Measurements from ENCODE around the gene WDR62.

WDR62 gene

GRCh38 chr19:36081894-36082293, 27.2 kb downstream of the WDR62 start:
- DNase-seq = no peak

- DNase-seq = no peak
Observed at GRCh38 chr19:36082916-36083315, 28.2 kb downstream of the WDR62 start.

DNA sequence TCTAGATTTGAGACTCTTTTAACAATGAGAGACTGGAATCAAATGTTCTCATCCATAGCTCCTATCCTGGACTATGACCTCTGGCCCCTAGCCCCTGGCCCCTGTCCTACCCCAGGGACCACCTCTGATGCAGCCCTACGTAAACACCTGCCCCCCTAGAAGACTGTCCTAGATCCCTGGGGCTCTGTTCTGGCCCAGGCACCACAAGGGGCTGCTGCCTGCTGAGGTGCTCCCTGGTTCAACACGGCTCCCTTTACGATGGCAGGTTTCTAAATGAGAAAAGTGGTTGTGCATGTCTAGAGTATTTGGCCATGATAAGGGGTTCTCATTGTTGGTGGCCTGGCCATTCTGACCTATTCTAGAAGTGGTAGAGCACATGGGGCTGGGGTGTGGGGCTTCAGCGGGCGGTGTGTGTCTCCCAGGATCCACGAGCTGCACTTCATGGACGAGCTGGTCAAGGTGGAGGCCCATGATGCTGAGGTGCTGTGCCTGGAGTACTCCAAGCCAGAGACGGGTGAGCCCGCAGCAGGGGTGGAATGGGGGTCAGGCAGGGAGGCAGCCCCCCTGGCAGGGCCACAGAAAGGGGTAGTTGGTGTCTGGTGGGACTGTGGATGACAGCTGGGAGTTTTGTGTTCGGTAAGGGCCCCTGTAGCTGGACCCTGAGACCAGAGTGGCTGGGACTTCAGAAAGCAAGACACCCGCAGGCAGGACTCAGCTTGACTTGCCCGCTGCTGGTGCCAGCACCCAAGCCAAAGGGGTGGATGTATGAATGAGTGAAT, 29.7 kb downstream of the WDR62 start:
- DNase-seq = no peak

- DNase-seq = no peak
Observed at GRCh38 chr19:36086326-36086725, 31.6 kb downstream of the WDR62 start.

DNA sequence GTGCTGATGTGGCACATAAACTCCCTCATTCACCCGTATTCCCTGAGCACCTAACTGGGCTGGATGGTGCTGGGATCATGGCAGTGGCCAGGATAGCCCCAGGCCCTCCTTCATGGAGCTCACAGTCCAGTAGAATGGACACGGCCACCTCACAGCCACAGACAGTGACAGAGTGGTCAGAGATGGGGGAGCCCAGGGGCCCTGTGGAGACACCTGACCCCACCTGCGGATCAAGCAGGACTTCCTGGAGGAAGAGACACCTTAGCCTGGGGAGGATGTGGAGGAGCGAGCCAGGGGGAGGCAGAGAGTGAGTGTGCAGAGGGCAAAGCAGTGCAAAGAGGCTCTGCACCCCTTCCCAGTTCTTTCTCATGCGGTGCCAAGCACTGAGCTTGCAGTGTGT, 35.1 kb downstream of the WDR62 start:
- DNase-seq = no peak

- DNase-seq = no peak
Observed at GRCh38 chr19:36090910-36091695, 36.4 kb downstream of the WDR62 start.

GRCh38 chr19:36092566-36092965, 37.9 kb downstream of the WDR62 start:
- DNase-seq = no peak

DNA sequence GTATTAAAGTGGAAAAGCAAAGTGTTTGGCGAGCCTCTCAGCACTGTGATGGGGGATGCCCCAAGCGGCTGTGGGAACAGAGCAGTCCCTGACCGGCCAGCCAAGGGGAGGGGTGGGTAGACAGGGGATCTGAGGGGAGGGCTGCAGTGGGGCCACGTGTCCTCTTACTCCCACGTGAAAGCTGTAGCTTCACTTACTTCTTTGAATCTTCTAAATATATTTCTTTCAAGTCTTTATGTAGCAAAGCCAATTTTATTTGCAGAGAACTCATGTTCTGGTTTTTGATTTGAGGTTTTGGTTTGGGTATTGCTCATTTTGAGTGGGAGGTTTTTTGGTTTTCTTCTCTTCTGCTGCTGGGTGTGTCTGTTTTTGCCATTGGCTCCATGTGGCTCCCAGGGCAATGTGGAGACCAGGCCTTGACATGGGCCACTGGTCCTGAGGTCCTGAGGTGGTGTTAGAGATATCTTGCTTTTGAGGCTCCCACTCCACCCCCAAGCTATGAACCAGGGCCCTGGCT, 38.5 kb downstream of the WDR62 start:
- no peak for DNase-seq

- no peak for DNase-seq
Observed at GRCh38 chr19:36093687-36094086, 39.0 kb downstream of the WDR62 start.

DNA sequence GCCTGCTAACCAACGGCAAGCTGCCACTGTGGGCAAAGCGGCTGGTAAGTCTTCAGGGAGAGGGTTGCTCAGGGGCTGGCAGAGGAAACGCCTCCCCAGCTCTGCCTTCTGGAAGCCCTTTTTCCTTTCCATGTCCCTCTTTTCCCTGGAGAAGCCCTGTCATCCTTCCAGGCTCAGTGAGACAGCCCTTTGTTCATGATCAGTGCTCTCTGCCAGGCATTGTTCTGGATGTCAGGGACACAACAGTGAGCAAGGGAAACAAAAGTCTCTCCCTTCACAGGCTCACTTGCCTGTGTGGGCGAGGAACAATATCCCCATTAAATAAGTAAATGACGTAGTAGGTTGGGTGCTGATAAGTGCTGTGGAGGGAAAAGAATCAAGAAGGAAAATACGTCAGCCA, 42.3 kb downstream of the WDR62 start:
- no peak for DNase-seq

DNA sequence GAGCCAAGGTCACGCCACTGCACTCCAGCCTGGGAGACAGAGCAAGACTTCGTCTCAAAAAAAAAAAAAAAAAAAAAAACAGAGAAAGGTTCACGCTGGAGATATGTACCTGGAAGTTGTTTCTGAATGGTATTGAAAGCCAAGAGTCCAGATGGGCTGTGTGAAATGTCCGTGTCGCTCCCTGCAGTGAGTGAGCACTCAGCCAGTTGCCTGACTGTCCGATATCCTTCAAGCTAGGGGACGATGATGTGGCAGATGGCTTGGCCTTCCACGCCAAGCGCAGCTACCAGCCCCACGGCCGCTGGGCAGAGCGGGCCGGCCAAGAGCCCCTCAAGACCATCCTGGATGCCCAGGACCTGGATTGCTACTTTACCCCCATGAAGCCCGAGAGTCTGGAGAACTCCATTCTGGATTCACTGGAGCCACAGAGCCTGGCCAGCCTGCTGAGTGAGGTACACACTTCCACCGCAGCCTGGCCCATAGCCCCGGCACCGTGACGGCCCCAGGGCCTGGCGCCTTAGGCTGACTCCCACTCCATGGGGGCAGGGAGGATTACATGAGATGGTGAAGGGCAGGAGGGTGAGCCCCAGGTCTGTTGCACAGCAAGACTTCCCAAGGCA, 44.6 kb downstream of the WDR62 start:
- no peak for DNase-seq

- peak; percentile 89 for DNase-seq
Observed at GRCh38 chr19:36100476-36100875, 45.8 kb downstream of the WDR62 start.

- no peak for DNase-seq
Observed at GRCh38 chr19:36101550-36102327, 47.0 kb downstream of the WDR62 start.

DNA sequence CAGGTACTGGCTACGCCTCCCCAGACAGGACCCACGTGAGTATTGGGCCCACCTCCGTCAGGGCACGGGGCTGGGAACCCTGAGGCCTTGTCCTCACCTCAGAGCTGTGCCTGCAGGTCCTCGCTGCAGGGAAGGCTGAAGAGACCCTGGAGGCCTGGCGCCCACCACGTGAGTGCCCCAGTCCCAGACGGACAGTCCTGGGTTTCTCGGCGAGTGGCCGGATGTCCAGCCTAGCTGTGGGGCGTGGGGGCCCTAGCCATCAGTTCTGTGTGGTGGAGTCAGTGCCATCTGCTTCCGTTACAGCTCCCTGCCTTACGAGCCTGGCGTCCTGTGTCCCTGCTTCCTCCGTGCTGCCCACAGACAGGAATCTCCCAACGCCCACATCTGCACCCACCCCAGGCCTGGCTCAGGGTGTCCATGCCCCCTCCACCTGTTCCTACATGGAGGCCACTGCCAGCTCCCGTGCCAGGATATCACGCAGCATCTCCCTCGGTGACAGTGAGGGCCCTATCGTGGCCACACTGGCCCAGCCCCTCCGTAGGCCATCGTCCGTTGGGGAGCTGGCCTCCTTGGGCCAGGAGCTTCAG, 48.4 kb downstream of the WDR62 start:
- DNase-seq = no peak

DNA sequence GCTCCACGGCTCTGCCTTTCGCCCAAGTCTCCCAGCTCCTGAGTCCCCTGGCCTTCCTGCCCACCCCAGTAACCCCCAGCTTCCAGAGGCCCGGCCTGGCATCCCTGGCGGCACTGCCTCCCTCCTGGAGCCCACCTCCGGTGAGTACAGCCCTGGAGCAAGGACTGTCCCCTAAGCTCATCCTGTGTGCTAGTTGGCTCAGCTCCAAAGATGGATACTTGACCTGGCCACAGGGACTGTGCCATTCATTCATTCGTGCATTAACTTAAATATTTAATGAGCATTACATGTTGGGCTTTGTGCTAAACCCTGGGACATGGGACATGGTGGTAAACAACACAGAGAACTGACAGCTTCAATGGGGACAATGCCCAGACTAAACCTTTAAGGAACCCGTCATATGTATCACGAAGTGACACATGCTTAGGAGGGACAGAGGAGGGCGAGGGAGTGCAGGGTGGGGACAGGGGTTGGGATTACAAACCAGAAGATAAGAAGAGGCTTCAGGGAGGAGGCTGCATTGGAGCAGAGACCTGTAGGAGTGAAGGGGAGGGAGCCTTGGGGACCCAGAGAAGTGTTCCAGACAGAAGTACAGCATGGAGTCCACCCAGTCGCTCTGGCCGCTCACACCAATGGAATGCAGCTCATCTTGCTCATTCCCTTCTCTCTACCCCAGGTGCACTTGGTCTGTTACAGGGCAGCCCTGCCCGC, 49.3 kb downstream of the WDR62 start:
- peak; percentile 93 for DNase-seq

DNA sequence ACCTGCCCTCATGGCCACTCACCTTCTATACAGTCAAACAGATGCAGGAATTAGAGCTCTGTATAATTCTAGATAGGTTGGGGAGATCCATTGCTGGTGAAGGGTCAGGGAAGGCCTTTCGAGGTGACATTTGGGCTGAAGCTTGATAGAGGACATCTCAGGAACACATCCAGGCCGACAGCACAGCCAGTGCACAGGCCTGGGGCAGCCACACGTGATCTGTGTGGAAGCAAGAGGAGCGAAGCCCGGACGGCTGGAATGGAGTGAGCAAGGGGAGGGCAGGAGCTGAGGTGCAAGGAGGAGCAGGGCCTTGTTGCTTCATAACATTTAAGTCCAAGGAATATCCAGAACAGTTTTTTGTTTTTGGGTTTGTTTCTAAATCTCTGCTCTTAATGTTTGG, 51.7 kb downstream of the WDR62 start:
- no peak for DNase-seq

DNA sequence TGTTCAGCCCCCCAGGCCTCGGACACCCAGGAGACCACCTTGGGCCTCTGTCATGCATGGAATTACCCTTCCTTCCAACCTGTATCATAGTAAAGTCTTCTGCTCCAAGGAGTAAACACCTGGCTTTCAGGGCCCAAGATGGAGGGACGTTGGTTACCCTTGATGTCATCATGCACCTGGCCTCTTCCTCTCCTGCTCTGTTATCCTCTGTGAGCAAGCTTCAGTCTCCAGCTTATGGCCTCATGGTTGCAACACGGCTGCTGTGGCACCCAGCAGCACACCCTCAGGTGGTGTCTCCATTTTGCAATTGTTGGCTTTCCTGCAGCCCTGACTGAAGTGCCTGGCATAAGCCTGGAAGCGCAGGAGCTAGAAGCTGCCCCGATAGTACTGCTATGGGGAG, 52.3 kb downstream of the WDR62 start:
- no peak for DNase-seq

DNA sequence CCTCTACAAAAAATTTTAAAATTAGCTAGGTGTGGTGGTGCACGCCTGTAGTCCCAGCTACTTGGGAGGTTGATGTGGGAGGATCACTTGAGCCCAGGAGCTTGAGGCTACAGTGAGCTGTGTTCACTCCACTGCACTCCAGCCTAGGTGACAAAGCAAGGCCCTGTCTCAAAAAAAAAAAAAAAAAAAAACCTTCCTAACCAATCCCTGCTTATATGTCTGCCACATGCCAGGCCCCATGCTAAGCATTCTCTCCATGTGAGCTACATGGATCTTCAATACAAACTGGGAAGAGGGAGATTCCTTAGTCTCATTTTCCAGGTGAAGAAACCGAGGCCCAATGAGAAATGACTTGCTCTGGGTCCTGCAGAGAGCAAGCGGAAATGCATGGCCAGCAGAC, 54.0 kb downstream of the WDR62 start:
- no peak for DNase-seq

GRCh38 chr19:36110487-36111199, 55.9 kb downstream of the WDR62 start, which contains the start of gene OVOL3:
OVOL3 (plus strand) TSS chr19:36111143; CDS start chr19:36111203, 60 bp downstream.
- no peak for DNase-seq

DNA sequence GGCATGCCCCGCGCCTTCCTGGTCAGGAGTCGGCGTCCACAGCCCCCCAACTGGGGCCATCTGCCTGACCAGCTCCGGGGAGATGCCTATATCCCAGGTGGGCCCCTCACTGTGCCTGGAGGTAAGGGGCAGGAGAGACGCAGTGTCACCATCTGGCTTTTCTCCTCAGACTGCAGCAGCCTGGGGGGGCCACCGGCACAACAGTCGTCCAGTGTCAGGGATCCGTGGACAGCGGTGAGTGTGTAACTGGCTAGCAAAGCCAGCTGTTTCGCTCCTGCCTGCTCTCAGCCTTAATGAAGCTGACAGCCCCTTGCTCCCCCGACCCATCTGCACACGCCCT, 56.5 kb downstream of the WDR62 start:
- no peak for DNase-seq

DNA sequence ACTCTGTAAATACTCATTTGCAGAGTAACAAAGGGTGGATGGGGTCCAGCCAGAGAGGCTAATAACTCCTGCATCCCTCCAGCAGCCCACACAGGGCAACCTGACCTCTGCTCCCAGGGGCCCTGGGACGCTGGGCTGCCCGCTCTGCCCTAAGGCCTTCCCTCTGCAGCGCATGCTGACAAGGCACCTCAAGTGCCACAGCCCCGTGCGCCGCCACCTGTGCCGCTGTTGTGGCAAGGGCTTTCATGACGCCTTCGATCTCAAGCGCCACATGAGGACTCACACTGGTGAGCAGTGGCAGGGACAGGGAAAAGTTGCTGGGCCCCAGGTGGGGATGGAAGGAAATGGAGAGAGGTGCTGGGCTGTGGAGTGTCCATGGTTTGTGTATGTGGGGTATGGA, 58.0 kb downstream of the WDR62 start:
- no peak for DNase-seq

Data from hematopoietic multipotent progenitor cell treated with erythropoietin and hydrocortisone succinate and interleukin-3 and kit ligand, for 8 days (in vitro differentiated cells).